GM12878 (cell line): ENCODE measurements around the gene ERFL. TPM values are rescaled to one million over a fixed set of nuclear protein-coding genes. Genes with fewer than 3 reads are reported as not detected.
A peak's percentile ranks its signal among the peaks of the same experiment; 100 is the strongest.

Source experiments
- DPF2 ChIP-seq: fragments of 450-650 bp; IDR thresholded peaks from 2 replicates; pipeline ENCODE4 v1.6.1; 2017; ENCODE audit warnings: mild to moderate bottlenecking
- EED ChIP-seq: sonication (generic); IDR thresholded peaks from 2 replicates; pipeline ENCODE4 v1.6.1; 2016; ENCODE audit warnings: antibody characterized with exemption, low read depth
- GABPA ChIP-seq: IDR thresholded peaks from 2 replicates; pipeline ENCODE4 v1.6.1; 2014; ENCODE audit warnings: antibody characterized with exemption, low read depth, mild to moderate bottlenecking, inconsistent platforms
- RAD51 ChIP-seq: fragments of 450-650 bp; IDR thresholded peaks from 2 replicates; pipeline ENCODE4 v1.6.1; 2016; ENCODE audit warnings: moderate library complexity, mild to moderate bottlenecking, inconsistent platforms
- RCOR1 ChIP-seq: conservative IDR thresholded peaks from 2 replicates; pipeline ENCODE4 v1.6.1; 2012; ENCODE audit warnings: low read depth, low read length, improper control_type of control experiment
- RELA ChIP-seq: fragments of 450-650 bp; IDR thresholded peaks from 2 replicates; pipeline ENCODE4 v1.8.0; 2014; ENCODE audit warnings: borderline replicate concordance; ENCODE audit not compliant: partially characterized antibody
- RUNX3 ChIP-seq: IDR thresholded peaks from 2 replicates; pipeline ENCODE4 v1.6.1; 2012; ENCODE audit warnings: low read length, inconsistent platforms
- SMAD5 ChIP-seq: IDR thresholded peaks from 2 replicates; pipeline ENCODE4 v1.6.1; 2016; ENCODE audit warnings: antibody characterized with exemption, low read depth
- SREBF2 ChIP-seq: IDR thresholded peaks from 2 replicates; pipeline ENCODE4 v1.6.1; 2012; ENCODE audit warnings: mild to moderate bottlenecking, low read length
- STAT1 ChIP-seq: fragments of 450-650 bp; conservative IDR thresholded peaks from 2 replicates; pipeline ENCODE4 v1.6.1; 2014; ENCODE audit warnings: antibody characterized with exemption, mild to moderate bottlenecking
- SUZ12 ChIP-seq: fragments of 200-600 bp; sonication (generic); IDR thresholded peaks from one replicate; pipeline ENCODE4 v1.6.1; 2018; ENCODE audit warnings: antibody characterized with exemption, mild to moderate bottlenecking; ENCODE audit not compliant: unreplicated experiment
- TCF7 ChIP-seq: IDR thresholded peaks from 2 replicates; pipeline ENCODE4 v1.6.1; 2014; ENCODE audit warnings: antibody characterized with exemption, borderline replicate concordance
- ZBTB11 ChIP-seq: fragments of 450-650 bp; formaldehyde crosslinking; IDR thresholded peaks from 2 replicates; pipeline ENCODE4 v1.5.0; 2022; ENCODE audit warnings: mild to moderate bottlenecking, missing genetic modification characterization
- ZNF687 ChIP-seq: fragments of 450-650 bp; IDR thresholded peaks from 2 replicates; pipeline ENCODE4 v1.6.1; 2017; ENCODE audit warnings: mild to moderate bottlenecking, moderate library complexity
- polyA plus RNA-seq, 11 experiments: library from polyadenylated mRNA; depleted of rRNA in 4 of 11; unstranded in 6 of 11; stranded (reverse) in 5 of 11; fragments of >200 nt; fragmentation: Nextera tagmentation in 4 of 11; fragmentation: Illumina TruSeq in 1 of 11; extraction: Ambion mirVana in 4 of 11; extraction: Trizol in 1 of 11; gene quantifications; 1 replicate in 1 of 11; 2 replicates in 10 of 11; pipeline versions ENCODE4 v1.2.1 to v1.2.3, GENCODE V29; 2011 to 2016; ENCODE audit warnings: inconsistent platforms in 2 of 11, missing spikeins in 2 of 11, low read depth in 1 of 11
- total RNA-seq, 4 experiments: library from RNA; depleted of rRNA in 3 of 4; stranded (reverse); fragments of >200 nt in 3 of 4; fragmentation: Illumina TruSeq in 1 of 4; extraction: Trizol in 1 of 4; gene quantifications; 2 replicates each; pipeline versions ENCODE4 v1.2.1 to v1.2.3, GENCODE V29; 2013 to 2021
- TF ChIP-seq, protein P1 (sequence below): fragments of 450-650 bp; IDR thresholded peaks from 2 replicates; pipeline ENCODE4 v1.6.1; 2017; ENCODE audit warnings: mild to moderate bottlenecking, low read depth, inconsistent platforms; ENCODE audit not compliant: poor library complexity, severe bottlenecking
- TF ChIP-seq, protein P2 (sequence below): fragments of 450-650 bp; IDR thresholded peaks from 2 replicates; pipeline ENCODE4 v1.6.1; 2017; ENCODE audit warnings: low read depth, mild to moderate bottlenecking, moderate library complexity
- TF ChIP-seq, protein P3 (sequence below): IDR thresholded peaks from 2 replicates; pipeline ENCODE4 v1.6.1; 2012; ENCODE audit warnings: low read depth, low read length, improper control_type of control experiment

The ERFL gene
- total and polyA plus RNA-seq, 10 of the 15 experiments (the other 5 are each of a cell fraction or from before 2014, with no cell fraction given) = 0.04 to 0.10 (median 0.05) TPM; not detected in 7

DNA sequence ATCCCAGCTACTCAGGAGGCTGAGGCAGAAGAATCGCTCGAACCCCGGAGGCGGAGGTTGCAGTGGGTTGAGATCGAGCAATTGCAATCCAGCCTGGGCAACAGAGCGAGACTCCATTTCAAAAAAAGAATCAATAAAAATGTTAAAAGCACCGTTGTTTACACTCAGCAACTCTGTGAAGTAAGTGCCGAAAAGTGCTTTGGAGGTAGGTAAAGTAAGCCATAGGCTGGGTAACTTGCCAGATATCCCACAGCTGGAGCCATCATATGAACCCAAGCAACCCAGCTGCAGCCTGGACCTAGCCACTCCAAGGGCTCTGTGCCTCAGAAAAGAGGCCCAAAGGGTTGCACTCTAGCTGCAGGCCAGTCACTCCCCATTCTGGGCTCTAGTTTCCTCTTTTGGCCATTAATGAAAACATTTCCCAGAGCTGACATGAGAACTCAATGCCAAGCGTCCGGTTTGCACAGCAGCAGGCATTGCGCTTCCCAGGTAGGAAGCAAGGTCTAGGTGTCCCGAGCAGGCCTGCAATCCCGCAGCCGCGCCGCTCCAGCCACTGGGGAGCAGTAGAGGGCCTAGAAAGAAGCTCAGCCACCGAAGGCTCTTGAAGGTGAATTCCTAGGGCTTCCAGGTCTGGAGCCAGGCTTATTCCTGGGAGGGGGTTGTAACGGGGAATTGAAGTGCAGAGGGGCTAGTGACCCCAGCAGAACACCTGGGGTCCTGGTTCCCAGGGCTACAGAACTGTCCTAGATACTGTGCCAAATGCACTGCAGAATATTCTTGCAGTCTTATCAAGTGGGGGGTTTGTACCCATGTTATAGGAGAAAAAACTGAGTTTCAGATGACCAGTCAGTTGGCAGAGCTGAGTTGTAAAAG is 55.2 kb downstream of the ERFL start (continued):
- 0 out of 2 replicates have a peak, but pooled peaks have one; percentile 15 for TF ChIP-seq SMAD5
- peak; percentile 85; the same call in 1 of the 2 replicates for TF ChIP-seq EED
- TF ChIP-seq STAT1 = no peak
- no peak for TF ChIP-seq RCOR1
- TF ChIP-seq RELA = no peak
- no peak for TF ChIP-seq DPF2
- TF ChIP-seq ZBTB11 (CRISPR knock-in tag) = no peak
- no peak for TF ChIP-seq RAD51
- peak; percentile 35; the same call in 1 of the 2 replicates for TF ChIP-seq RUNX3
- no peak for TF ChIP-seq SREBF2
- TF ChIP-seq, protein P1, sequence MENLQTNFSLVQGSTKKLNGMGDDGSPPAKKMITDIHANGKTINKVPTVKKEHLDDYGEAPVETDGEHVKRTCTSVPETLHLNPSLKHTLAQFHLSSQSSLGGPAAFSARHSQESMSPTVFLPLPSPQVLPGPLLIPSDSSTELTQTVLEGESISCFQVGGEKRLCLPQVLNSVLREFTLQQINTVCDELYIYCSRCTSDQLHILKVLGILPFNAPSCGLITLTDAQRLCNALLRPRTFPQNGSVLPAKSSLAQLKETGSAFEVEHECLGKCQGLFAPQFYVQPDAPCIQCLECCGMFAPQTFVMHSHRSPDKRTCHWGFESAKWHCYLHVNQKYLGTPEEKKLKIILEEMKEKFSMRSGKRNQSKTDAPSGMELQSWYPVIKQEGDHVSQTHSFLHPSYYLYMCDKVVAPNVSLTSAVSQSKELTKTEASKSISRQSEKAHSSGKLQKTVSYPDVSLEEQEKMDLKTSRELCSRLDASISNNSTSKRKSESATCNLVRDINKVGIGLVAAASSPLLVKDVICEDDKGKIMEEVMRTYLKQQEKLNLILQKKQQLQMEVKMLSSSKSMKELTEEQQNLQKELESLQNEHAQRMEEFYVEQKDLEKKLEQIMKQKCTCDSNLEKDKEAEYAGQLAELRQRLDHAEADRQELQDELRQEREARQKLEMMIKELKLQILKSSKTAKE = peak; percentile 21
- no peak for TF ChIP-seq ZNF687
- no peak for TF ChIP-seq SUZ12
- TF ChIP-seq TCF7 = no peak
- TF ChIP-seq, protein P2, sequence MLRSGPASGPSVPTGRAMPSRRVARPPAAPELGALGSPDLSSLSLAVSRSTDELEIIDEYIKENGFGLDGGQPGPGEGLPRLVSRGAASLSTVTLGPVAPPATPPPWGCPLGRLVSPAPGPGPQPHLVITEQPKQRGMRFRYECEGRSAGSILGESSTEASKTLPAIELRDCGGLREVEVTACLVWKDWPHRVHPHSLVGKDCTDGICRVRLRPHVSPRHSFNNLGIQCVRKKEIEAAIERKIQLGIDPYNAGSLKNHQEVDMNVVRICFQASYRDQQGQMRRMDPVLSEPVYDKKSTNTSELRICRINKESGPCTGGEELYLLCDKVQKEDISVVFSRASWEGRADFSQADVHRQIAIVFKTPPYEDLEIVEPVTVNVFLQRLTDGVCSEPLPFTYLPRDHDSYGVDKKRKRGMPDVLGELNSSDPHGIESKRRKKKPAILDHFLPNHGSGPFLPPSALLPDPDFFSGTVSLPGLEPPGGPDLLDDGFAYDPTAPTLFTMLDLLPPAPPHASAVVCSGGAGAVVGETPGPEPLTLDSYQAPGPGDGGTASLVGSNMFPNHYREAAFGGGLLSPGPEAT = peak; percentile 44; the same call in 1 of the 2 replicates
- TF ChIP-seq GABPA = no peak
- TF ChIP-seq, protein P3, sequence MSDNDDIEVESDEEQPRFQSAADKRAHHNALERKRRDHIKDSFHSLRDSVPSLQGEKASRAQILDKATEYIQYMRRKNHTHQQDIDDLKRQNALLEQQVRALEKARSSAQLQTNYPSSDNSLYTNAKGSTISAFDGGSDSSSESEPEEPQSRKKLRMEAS = 0 out of 2 replicates have a peak, but pooled peaks have one; percentile 39
